Measurements from ENCODE around the gene ANAPC2.
"Not testable (repeated sequence)": the region's sequence is repeated elsewhere in the genome, so short reads cannot be mapped to it uniquely, and the experiment has no call there.

The ANAPC2 gene

DNA sequence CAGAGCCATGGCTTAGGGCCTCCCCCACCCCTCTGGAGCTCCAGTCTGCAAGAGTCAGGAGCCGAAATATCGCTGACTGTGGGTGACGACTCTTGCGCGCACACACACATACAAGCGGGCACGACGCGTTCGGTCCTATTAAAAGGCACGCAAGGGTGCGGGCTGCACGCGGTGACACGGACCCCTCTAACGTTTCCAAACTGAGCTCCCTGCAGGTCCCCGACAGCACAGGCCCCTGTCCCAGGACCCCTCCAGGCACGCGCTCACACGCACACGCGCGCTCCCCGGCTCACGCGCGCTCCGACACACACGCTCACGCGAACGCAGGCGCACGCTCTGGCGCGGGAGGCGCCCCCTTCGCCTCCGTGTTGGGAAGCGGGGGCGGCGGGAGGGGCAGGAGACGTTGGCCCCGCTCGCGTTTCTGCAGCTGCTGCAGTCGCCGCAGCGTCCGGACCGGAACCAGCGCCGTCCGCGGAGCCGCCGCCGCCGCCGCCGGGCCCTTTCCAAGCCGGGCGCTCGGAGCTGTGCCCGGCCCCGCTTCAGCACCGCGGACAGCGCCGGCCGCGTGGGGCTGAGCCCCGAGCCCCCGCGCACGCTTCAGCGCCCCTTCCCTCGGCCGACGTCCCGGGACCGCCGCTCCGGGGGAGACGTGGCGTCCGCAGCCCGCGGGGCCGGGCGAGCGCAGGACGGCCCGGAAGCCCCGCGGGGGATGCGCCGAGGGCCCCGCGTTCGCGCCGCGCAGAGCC lies 49.5 kb downstream of the ANAPC2 start, which contains the start of gene GRIN1:
GRIN1 (plus strand) TSS at position 433 of the 746 bp plus-strand sequence. CDS start 333 bp downstream, outside the sequence.
- DNase-seq: peak in 9 of 10 donors; percentile 38 to 95 (median 74)
- intact Hi-C loops (cut with DNase I): no loop called here

GRCh38 chr9:137138058-137138721 lies 50.2 kb downstream of the ANAPC2 start:
- intact Hi-C loops (cut with DNase I): no loop called here
- peak in 9 of 10 donors; percentile 39 to 97 (median 81) for DNase-seq

GRCh38 chr9:137136881-137137607 lies 51.3 kb downstream of the ANAPC2 start:
- intact Hi-C loops (cut with DNase I): no loop called here
- DNase-seq: peak in 1 of 10 donors; percentile 84

DNA sequence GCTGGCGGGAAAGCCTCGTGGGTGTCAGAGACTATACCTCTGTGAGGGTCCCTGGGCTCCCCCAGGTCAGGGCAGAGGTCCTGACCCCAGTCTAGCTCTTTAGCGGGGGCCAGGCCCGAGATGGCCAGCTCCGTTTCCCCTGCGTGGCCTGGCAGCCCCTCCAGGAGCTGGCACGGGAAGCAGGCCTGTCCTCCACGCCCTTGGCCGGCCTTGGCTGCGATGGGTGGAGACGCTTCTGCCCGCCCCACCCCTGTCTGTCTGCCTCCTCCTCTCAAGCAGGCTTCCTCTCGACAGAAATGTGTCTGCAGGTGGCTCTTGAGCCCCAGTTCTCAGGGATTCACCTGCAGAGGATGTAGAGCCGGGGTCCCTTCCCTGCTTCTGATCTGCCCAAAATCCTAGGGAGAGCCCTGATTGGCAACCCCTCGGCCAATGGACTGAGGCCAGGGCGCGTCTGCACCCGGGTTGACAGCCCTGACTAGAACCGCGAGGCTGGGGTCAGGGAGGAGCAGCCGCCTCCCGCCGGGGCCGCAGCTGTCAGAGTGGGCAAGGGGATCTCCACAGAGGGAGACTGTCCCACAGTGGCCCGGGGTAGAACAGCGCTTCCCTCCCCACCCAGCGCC lies 52.0 kb downstream of the ANAPC2 start:
- DNase-seq: peak in 1 of 10 donors; percentile 50

GRCh38 chr9:137135154-137135553 lies 53.2 kb downstream of the ANAPC2 start:
- peak in 1 of 10 donors; percentile 7 for DNase-seq
- intact Hi-C loops (cut with DNase I): not testable (repeated sequence)

More for the DNA sequence above, 52.0 kb downstream of the ANAPC2 start:
- intact Hi-C loops (cut with DNase I): no loop called here

- intact Hi-C loops (cut with DNase I): loop anchor here (5.0 kb wide), 1 partner anchor 33 kb away; no protein-coding TSS in a partner anchor
- DNase-seq: no peak
Measured at GRCh38 chr9:137134191-137134590, 54.2 kb downstream of the ANAPC2 start.

- intact Hi-C loops (cut with DNase I): loop anchor here (5.0 kb wide), 1 partner anchor 37 kb away; no protein-coding TSS in a partner anchor
Measured at GRCh38 chr9:137130176-137130755, 58.1 kb downstream of the ANAPC2 start.

DNA sequence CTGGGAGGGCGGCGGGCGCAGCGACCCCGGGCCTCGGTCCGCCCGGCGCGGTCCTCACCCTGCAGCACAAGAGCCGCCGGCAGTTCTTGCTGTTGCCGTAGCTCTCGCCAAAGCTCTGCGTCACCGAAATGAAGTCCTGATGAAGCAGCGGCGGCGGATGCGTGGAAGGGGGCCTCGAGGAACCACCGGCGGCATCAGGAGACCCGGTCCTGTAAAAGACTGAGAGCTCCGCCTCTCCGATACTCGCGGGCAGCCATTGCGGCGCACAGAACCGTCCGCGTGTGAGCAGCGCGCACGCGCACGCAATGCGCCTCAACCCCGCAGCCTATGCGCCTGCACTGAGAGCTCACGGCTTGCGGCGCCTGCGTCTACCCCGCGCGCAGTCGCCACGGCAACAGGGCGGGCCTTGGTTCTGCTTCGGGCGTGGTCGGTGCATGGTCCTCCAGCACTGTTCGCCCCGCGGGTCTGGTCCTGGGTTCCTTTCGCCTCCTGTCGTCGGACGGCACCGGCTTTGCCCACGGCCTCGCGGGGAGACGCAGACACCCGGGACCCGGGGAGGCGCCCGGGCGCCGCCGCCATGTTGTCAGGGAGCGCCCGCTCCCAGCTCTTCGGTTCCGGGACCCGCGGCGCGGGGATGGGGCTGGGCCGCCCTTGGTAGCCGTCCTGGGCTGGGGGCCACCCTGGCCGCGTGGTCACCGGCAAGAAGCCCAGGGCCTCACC lies 58.7 kb downstream of the ANAPC2 start:
- peak; percentile 72 to 98 (median 88) for DNase-seq
- intact Hi-C loops (cut with DNase I): loop anchor here (5.0 kb wide), 1 partner anchor 38 kb away; no protein-coding TSS in a partner anchor

More at GRCh38 chr9:137130176-137130755, 58.1 kb downstream of the ANAPC2 start:
- DNase-seq: peak in 1 of 10 donors; percentile 49

GRCh38 chr9:137128862-137129455 lies 59.4 kb downstream of the ANAPC2 start:
- intact Hi-C loops (cut with DNase I): no loop called here
- DNase-seq: peak in 1 of 10 donors; percentile 81

- intact Hi-C loops (cut with DNase I): no loop called here
- peak in 2 of 10 donors; percentile 30 to 55 for DNase-seq
Measured at GRCh38 chr9:137128158-137128861, 60.0 kb downstream of the ANAPC2 start.

DNA sequence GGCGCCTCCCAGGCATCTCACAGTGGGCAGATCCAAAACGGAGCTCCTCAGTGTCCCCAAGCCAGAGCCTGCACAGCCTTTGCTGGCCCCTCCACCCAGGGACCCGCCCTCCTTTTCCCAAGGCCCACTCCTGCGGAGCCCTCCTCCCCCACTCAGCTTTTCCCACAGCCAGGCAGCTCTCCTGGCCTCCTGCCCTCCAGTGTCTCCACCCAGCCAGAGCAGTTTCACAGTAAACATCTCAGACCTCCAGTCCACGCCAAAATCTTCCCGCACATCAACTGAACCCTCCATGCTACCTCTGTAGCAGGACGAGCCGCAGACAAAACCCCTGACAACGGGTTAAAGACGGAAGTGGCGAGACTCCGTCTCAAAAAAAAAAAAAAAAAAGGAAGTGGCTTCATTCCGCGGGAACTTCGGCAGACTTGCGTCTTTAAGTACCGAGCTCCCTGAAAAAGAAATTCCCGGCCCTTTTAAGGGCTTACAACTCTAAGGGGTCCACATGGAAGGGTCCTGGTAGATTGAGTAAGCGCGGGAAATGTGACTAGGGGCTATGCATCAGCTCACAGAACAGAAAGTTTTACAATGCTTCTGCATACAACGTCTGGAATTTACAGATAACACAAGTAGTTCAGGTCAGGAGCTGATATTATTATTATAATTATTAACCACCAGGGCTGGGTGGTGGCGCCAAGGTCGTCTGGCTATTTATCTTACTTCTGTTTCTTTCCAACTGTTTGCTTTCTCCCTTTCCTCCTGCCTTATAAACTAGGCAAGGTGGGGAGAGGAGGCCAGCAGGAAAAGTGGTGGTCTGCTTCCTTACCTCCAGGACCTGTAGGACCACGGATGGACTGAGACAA lies 60.8 kb downstream of the ANAPC2 start:
- intact Hi-C loops (cut with DNase I): no loop called here
- no peak for DNase-seq

GRCh38 chr9:137126786-137127185 lies 61.6 kb downstream of the ANAPC2 start:
- no peak for DNase-seq
- intact Hi-C loops (cut with DNase I): no loop called here

Measured in posterior cingulate gyrus (tissue), 11 donors.